ENCODE results near the gene CRYBA2. TPM values are rescaled to one million over a fixed set of nuclear protein-coding genes. Genes with fewer than 3 reads are reported as not detected.

Gene CRYBA2
- total and polyA plus RNA-seq, 9 of the 15 experiments (the other 6 are each of a cell fraction or from before 2014, with no cell fraction given), result 0.11 to 1.8 (median 0.62) TPM; not detected in 5

- TF ChIP-seq PRDM10 (IDR thresholded peaks at IDR 0.05; ENCODE audit: partially characterized antibody), result peak; percentile 13
- no peak for TF ChIP-seq BHLHE40 (IDR thresholded peaks at IDR 0.05; ENCODE audit: low read length)
- no peak; the same call in 1 of the 2 replicates for TF ChIP-seq MYNN (IDR thresholded peaks at IDR 0.05)
- no peak for TF ChIP-seq MYNN (CRISPR knock-in tag; IDR thresholded peaks at IDR 0.05)
- no peak for TF ChIP-seq SNRNP70 (optimal IDR thresholded peaks at IDR 0.05; ENCODE audit: low read depth, low read length)
- 0 out of 4 replicates have a peak, but pooled peaks of 1 of the 2 experiments have one; percentile 34 for TF ChIP-seq TRIM24 (IDR thresholded peaks at IDR 0.05)
- no peak for TF ChIP-seq ZNF431 (CRISPR knock-in tag; IDR thresholded peaks at IDR 0.05)
- TF ChIP-seq CHD7 (IDR thresholded peaks at IDR 0.05; ENCODE audit: low read depth, low read length), result no peak
- no peak for TF ChIP-seq ZHX1 (conservative IDR thresholded peaks at IDR 0.05; ENCODE audit: low read length)
- TF ChIP-seq XRCC3 (IDR thresholded peaks at IDR 0.05), result no peak
These were observed 29.0 kb downstream of the CRYBA2 start (continued) for GRCh38 chr2:218964041-218964771.

Data from K562 (cell line).